SK-N-MC (cell line): Measurements from ENCODE around the gene PLPP3.

ENCODE experiments used
- EZH2 ChIP-seq: fragments of 200-600 bp; sonication (generic); IDR thresholded peaks from one replicate; pipeline ENCODE4 v1.6.1; 2017; ENCODE audit warnings: antibody characterized with exemption
- FOXP2 ChIP-seq: optimal IDR thresholded peaks from 2 replicates; pipeline ENCODE3; 2011; ENCODE audit warnings: mild to moderate bottlenecking, moderate library complexity; ENCODE audit not compliant: insufficient read depth; ENCODE audit errors: extremely low read length, control extremely low read depth
- POLR2AphosphoS5 ChIP-seq: IDR thresholded peaks from 2 replicates; pipeline ENCODE4 v1.6.1; 2012; ENCODE audit warnings: mild to moderate bottlenecking, low read depth, low read length, borderline replicate concordance

GRCh38 chr1:56571448-56571847, 7.9 kb downstream of the PLPP3 start:
- TF ChIP-seq EZH2 (no peak), POLR2AphosphoS5 (no peak), FOXP2 (no peak)
